Adrenal gland (tissue), 12 donors: Measurements from ENCODE around the gene ABLIM2. TPM values are rescaled to one million over a fixed set of nuclear protein-coding genes. Genes with fewer than 3 reads are reported as not detected.

Experiments used
- DNase-seq, 7 donors: peaks; one replicate each; pipeline ENCODE4 v3.0.0-alpha.2; 2019 to 2020
- H3K27ac ChIP-seq, 5 donors: fragments of 200-600 bp; sonication (generic) in 4 of 5; 1 replicate in 3 of 5; 2 replicates in 2 of 5; pipeline versions ENCODE4 v1.5.1 to v1.8.0; 2016 to 2020; ENCODE audit warnings: mild to moderate bottlenecking in 1 of 5
- H3K27me3 ChIP-seq: fragments of 200-600 bp; 2 replicates; pipeline ENCODE4 v1.8.0; 2021
- H3K36me3 ChIP-seq, 2 donors: fragments of 200-600 bp; replicated peaks in 1 of 2; 1 replicate in 1 of 2; 2 replicates in 1 of 2; pipeline versions ENCODE4 v1.5.1 to v1.8.0; 2018 to 2022
- H3K4me1 ChIP-seq, 2 donors: fragments of 200-600 bp; replicated peaks in 1 of 2; 1 replicate in 1 of 2; 2 replicates in 1 of 2; pipeline versions ENCODE4 v1.5.1 to v1.8.0; 2018 to 2021
- H3K4me3 ChIP-seq, 4 donors: fragments of 200-600 bp; sonication (generic) in 3 of 4; one replicate each; pipeline ENCODE4 v1.5.1; 2016 to 2018
- H3K9me3 ChIP-seq, 3 donors: fragments of 200-600 bp; sonication (generic) in 1 of 3; replicated peaks in 1 of 3; 1 replicate in 2 of 3; 2 replicates in 1 of 3; pipeline versions ENCODE4 v1.5.1 to v1.8.0; 2016 to 2021
- POLR2A ChIP-seq, 2 donors: fragments of 450-650 bp; IDR thresholded peaks; one replicate each; pipeline ENCODE4 v1.6.1; 2017; ENCODE audit warnings: antibody characterized with exemption in 2 of 2, mild to moderate bottlenecking in 2 of 2, moderate library complexity in 1 of 2
- WGBS, 4 donors: extraction: QIAGEN DNeasy Blood & Tissue Kit in 2 of 4; methylation state at CpG; one replicate each; pipeline versions ENCODE4 v1.1.5 to v1.1.7; 2013 to 2017; 5-methylcytosine and 5-hydroxymethylcytosine counted together
- intact Hi-C, 2 donors: fragments of 100-400 bp; cut with DNase I; formaldehyde crosslinking; loops; one replicate each; pipeline versions ENCODE4 v1.14.1 to v1.15.0; 2022 to 2023
- polyA plus RNA-seq, 3 donors: library from polyadenylated mRNA; stranded (reverse); fragments of 200-250 nt in 2 of 3; fragments of 350-450 nt in 1 of 3; fragmentation: Illumina TruSeq in 1 of 3; extraction: RNeasy Lipid Tissue Mini Kit (QIAGEN cat#74804) in 1 of 3; gene quantifications; one replicate each; pipeline ENCODE4 v1.2.3, GENCODE V29; 2013 to 2014
- total RNA-seq, 9 donors: library from RNA; depleted of rRNA in 4 of 9; stranded (reverse); fragments of >200 nt in 4 of 9; fragments of 120-200 nt in 1 of 9; fragmentation: NEBNext Ultra II Directional in 1 of 9; extraction: Animal tissue kit (Norgen Biotek cat#: 25700) in 1 of 9; gene quantifications; one replicate each; pipeline versions ENCODE4 v1.1.0 to v1.2.4, GENCODE V29; 2013 to 2023
- TF ChIP-seq, protein P1 (sequence below), 6 experiments: fragments of 450-650 bp in 4 of 6; fragments of 200-600 bp in 2 of 6; sonication (generic) in 1 of 6; IDR thresholded peaks; 1 replicate in 5 of 6; 2 replicates in 1 of 6; pipeline versions ENCODE4 v1.5.1 to v1.8.0; 2016 to 2021; ENCODE audit warnings: antibody characterized with exemption in 6 of 6, mild to moderate bottlenecking in 2 of 6, moderate library complexity in 1 of 6
- donor health status: healthy with polysubstance abuse.
- donor health status: Bipolar disorder and iron deficiency.
- donor health status: DM: yes; HTN: yes; CAD: no.
- donor health status: DM: no; HTN: no; CAD: no.
- donor health status: DM: no; HTN: no; CAD: no.
- donor health status: DM: yes; HTN: yes; CAD: no.

The ABLIM2 gene
- total and polyA plus RNA-seq, 12 donors, result 5.8 to 31.2 (median 14.6) TPM

DNA sequence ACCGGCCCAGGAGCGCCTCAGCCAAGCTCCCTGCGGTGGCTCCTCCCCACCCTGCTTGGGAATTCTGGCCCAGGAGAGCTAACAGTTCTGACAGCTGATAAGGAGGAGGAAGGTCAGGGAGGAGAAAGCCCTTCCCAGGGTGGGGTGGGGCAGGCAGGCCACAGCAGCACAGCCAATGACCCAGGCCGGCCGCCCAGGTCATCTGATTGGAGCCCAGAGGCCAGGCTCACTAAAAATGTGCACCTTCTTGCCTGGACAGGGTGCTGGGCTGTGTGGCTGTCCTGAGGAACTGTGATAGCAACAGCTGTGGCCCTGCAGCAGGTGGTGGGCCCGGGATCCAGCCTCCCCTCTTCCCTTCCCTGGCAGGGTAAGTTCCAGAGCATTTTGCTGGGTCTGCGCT, 23.2 kb upstream of the ABLIM2 start:
- intact Hi-C loops, result no loop called here
- DNase-seq, result peak in 2 of 7 donors; percentile 76 to 77
- H3K36me3 ChIP-seq, result no peaks in the 10 kb centered on the region
- TF ChIP-seq POLR2A (IDR thresholded peaks at IDR 0.05), result no peak
- TF ChIP-seq, protein P1, sequence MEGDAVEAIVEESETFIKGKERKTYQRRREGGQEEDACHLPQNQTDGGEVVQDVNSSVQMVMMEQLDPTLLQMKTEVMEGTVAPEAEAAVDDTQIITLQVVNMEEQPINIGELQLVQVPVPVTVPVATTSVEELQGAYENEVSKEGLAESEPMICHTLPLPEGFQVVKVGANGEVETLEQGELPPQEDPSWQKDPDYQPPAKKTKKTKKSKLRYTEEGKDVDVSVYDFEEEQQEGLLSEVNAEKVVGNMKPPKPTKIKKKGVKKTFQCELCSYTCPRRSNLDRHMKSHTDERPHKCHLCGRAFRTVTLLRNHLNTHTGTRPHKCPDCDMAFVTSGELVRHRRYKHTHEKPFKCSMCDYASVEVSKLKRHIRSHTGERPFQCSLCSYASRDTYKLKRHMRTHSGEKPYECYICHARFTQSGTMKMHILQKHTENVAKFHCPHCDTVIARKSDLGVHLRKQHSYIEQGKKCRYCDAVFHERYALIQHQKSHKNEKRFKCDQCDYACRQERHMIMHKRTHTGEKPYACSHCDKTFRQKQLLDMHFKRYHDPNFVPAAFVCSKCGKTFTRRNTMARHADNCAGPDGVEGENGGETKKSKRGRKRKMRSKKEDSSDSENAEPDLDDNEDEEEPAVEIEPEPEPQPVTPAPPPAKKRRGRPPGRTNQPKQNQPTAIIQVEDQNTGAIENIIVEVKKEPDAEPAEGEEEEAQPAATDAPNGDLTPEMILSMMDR (IDR thresholded peaks at IDR 0.05), result no peak
- H3K27me3 ChIP-seq, result no peaks in the 10 kb centered on the region
- no peaks in the 10 kb centered on the region for H3K9me3 ChIP-seq
- peaks cover 6 to 17% of the 10 kb centered on the region in 2 donors for H3K4me1 ChIP-seq
- no peak overlapping the region for H3K4me3 ChIP-seq
- peak overlapping the region in 1 of 5 donors; percentile 34 for H3K27ac ChIP-seq
- 38 to 60% (median 55%) methylated on average over 3 to 7 of the region's 7 CpGs for WGBS, 4 donors

DNA sequence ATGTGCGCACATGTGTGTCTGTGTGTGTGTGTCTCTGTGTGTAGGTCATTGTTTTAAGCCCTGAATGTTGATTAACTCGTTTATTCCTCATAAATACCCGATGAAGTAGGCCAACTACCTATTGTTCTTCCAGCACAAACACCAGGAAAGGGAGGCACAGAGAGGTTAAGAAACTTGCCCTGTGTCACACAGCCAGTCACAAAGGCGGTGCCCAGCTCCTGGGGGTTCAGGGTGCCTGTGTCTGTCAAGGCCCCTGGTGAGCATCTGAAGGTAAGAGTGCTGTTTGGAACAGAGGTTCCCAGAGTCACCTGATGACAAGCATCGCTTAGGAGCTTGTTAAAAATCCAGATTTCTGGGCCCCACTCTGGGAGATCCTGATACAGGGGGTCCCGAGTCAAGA, 22.5 kb upstream of the ABLIM2 start:
- Histone ChIP-seq H3K4me3 (no peak overlapping the region), H3K36me3 (no peaks in the 10 kb centered on the region), H3K27ac (no peak overlapping the region), H3K27me3 (no peaks in the 10 kb centered on the region), H3K4me1 (peaks cover 6 to 21% of the 10 kb centered on the region in 2 donors), H3K9me3 (no peaks in the 10 kb centered on the region)
- TF ChIP-seq, protein P1 (IDR thresholded peaks at IDR 0.05), result no peak
- TF ChIP-seq POLR2A (IDR thresholded peaks at IDR 0.05), result no peak
- DNase-seq, result no peak
- 86 to 92% (median 91%) methylated on average over 6 of the region's 6 CpGs for WGBS, 4 donors
- intact Hi-C loops, result no loop called here

DNA sequence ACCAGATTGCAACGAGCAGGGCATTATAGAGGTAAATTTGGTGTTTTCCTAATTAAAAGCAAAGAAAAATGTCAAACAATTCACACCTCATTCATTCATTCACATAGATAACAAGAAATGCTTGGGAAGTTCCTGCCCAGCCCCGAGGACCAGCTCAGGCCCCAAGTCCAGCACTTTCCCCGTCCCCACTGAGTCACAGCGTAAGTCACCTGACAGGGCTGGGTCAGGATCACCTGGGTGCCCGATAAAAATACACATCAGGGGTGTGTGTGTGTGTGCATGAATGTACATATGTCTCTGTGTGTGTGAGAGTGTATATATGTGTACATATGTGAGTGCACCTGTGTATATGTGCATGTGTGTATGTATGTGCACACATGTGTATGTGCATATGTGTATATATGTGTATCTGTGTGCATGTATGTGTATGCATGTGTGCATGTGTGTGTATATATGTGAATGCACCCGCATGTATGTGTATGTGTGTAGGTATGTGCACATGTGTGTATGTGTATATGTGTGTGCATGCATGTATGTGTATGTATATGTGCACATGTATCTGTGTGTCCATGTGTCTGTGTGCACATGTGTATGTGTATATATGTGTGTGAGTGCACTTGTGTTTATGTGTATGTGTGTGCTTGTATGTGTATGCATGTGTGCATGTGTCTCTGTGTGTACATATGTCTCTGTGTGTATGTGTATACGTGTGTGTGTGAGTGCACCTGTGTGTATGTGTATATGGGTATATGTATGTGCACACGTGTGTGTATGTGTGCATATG, 21.9 kb upstream of the ABLIM2 start:
- Histone ChIP-seq H3K27me3 (no peaks in the 10 kb centered on the region), H3K36me3 (no peaks in the 10 kb centered on the region), H3K27ac (no peak overlapping the region), H3K4me1 (peaks cover 6 to 21% of the 10 kb centered on the region in 2 donors), H3K9me3 (no peaks in the 10 kb centered on the region), H3K4me3 (no peak overlapping the region)
- intact Hi-C loops, result no loop called here
- no peak for DNase-seq
- 69 to 84% (median 76%) methylated on average over 8 of the region's 8 CpGs for WGBS, 4 donors
- no peak for TF ChIP-seq POLR2A (IDR thresholded peaks at IDR 0.05)
- TF ChIP-seq, protein P1 (IDR thresholded peaks at IDR 0.05), result no peak

DNA sequence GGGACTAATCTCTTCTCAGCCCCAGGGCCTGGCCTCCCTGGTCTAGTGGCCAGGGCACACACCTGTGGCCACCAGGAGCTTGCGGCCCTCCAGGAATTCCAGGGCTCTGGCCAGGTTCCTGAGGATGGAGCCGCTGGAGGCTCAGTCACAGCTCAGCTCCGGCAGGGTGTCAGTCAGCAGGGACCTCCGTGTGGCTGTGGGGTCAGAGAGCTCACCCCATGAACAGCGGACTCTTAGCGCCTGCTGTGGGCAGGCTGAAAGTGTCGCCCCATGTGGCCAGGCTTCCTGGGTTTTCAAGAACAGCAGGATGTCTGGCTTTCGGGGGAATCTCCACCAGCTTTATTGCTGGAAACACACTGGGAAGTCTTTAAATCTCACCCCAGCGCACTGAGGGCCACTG, 21.2 kb upstream of the ABLIM2 start:
- H3K27me3 ChIP-seq, result no peaks in the 10 kb centered on the region
- H3K36me3 ChIP-seq, result no peaks in the 10 kb centered on the region
- TF ChIP-seq POLR2A (IDR thresholded peaks at IDR 0.05), result no peak
- TF ChIP-seq, protein P1 (IDR thresholded peaks at IDR 0.05), result no peak
- H3K4me1 ChIP-seq, result peaks cover 6 to 21% of the 10 kb centered on the region in 2 donors
- no peak overlapping the region for H3K4me3 ChIP-seq
- H3K9me3 ChIP-seq, result no peaks in the 10 kb centered on the region
- no peak for DNase-seq
- intact Hi-C loops, result loop anchor here in 1 of 2 donors (5.0 kb wide), 1 partner anchor 223 kb away; no protein-coding TSS in a partner anchor
- no peak overlapping the region for H3K27ac ChIP-seq
- WGBS, 4 donors, result 88 to 100% (median 90%) methylated on average over 1 to 9 of the region's 9 CpGs; no CpG with 5 or more reads in 1 of the 4 donors
